HT1080 (cell line): ENCODE data around the gene MMP8. TPM values are rescaled to one million over a fixed set of nuclear protein-coding genes. Genes with fewer than 3 reads are reported as not detected.
A peak's percentile ranks its signal among the peaks of the same experiment; 100 is the strongest.
"Not testable (repeated sequence)": the region's sequence is repeated elsewhere in the genome, so short reads cannot be mapped to it uniquely, and the experiment has no call there.

Experiments
- DNase-seq: peaks from one replicate; pipeline ENCODE4 v3.0.0-alpha.2; 2015; ENCODE audit warnings: low read depth
- polyA plus RNA-seq, 2 experiments: library from polyadenylated mRNA; depleted of rRNA; stranded (reverse); fragments of >200 nt; gene quantifications; 2 replicates each; pipeline ENCODE4 v1.2.3, GENCODE V29; 2015
- total RNA-seq: library from RNA; depleted of rRNA; stranded (reverse); fragments of >200 nt; shearing (Covaris generic); gene quantifications from 2 replicates; pipeline ENCODE4 v1.2.3, GENCODE V29; 2014; rRNA removed

MMP8 gene, protein sequence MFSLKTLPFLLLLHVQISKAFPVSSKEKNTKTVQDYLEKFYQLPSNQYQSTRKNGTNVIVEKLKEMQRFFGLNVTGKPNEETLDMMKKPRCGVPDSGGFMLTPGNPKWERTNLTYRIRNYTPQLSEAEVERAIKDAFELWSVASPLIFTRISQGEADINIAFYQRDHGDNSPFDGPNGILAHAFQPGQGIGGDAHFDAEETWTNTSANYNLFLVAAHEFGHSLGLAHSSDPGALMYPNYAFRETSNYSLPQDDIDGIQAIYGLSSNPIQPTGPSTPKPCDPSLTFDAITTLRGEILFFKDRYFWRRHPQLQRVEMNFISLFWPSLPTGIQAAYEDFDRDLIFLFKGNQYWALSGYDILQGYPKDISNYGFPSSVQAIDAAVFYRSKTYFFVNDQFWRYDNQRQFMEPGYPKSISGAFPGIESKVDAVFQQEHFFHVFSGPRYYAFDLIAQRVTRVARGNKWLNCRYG
- total RNA-seq, result 0.10 and 0.37 TPM in 2 replicates
- 0.02 TPM in 1 of 2 replicates, not detected in the other for polyA plus RNA-seq (2015; cell fraction: cytosol; rRNA removed)
- polyA plus RNA-seq (2015; cell fraction: nucleus; rRNA removed), result 0.06 TPM in 1 of 2 replicates, not detected in the other

DNA sequence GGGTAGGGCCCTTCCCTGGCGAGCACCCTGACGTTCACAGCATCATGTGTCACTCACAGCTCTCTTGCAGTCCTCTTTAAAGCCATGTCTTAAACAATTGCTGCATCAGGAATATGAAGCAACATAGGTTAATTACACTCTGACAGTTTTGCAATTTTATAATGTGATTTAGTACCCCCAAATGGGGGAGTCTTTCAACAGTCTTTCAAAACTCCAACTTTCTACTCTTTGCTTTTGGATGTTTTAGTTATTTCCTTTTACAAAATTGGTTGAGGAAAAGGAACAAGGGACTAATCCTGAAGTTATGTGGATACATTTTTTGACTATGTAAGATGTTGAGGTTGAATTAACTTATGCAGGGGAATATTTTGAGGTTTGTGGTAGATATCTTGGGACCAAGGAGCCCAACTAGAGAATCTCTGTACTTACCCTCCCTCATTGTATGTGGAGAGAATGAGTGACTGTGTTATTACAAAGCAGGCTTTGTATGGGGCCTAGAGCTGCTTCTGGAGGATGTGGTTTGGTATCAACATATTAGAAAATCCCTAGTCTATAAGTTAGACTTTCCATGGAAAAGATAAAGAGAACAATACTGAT is at the start of gene MMP8:
MMP8 (minus strand) TSS at position 51 of the 597 bp plus-strand sequence. CDS start 99 bp downstream, outside the sequence.
- DNase-seq, result peak; percentile 74

DNA sequence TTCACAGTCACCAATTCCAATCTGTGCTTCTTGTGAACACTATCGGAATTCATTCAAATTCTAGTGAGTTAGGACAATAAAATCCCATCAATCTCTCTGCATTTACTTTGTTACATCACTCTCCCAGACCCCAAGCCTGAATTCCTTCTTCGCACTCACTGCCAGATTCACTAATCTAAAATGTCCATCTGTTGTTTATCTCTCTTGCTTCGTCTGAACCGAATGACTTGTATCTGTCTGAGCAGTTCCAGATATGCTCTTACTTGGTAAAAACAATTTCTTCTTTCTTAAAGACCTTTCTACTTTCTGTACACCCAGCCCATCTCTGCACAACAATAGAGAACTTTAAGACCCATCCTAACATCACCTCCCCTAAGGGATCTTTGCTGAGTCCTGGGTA is 48.6 kb upstream of the MMP8 start:
- no peak for DNase-seq

DNA sequence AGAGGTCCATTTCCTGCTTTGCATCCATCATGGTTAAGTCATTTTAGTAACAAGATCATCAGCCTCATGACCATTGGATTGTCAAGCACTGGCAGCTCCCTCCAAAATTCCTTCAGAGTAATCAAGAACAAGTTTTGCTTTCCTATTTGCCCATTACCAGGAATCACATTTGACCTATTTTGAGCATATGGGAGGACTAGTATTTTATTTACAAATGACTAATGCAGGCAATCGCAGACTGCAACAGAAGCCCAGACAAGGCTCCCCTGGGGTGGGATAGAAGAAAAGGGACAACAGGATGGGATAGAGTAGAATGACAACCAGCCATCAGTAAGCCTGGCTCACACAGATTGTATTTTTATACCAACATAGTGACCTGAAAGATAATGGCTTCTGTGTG is 46.6 kb upstream of the MMP8 start:
- no peak for DNase-seq

DNA sequence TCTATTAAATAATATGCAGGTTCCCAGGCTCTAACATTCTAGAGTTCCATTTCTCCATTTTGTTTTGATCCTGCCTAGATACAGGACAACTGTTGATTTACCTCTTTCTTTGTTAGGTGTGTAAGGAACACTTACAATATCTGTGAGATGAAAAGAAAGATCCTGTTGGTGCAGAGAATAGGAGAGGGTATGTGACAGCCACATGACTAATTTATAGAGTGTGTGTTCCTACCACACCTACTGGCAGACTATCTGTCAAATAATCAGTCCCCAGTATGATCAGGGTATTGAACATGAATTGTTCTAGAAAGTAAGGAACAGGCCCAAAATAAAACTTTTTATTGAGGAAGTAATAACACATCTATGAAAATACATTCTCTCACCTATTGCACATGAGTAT is 45.4 kb upstream of the MMP8 start:
- no peak for DNase-seq

DNA sequence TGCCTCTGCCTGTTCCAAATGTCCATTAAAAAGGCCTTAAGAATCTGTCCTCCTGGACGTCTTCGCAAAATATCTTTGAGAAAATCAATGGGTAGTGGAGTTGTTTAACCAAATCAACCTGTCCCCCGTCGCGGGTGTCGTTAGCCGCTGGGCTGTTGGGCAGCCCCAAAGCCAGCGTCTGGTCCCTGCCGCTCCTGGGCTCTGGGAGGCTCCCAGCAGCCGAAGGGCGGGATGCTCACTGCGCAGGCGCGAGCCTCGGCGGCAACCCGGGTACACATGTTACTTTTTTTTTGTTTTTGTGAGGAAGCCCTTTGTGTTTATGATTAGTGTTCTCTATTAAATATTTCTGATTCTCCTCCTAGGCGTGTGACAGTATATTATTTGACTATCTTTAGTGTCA is 43.0 kb upstream of the MMP8 start:
- DNase-seq, result no peak

DNA sequence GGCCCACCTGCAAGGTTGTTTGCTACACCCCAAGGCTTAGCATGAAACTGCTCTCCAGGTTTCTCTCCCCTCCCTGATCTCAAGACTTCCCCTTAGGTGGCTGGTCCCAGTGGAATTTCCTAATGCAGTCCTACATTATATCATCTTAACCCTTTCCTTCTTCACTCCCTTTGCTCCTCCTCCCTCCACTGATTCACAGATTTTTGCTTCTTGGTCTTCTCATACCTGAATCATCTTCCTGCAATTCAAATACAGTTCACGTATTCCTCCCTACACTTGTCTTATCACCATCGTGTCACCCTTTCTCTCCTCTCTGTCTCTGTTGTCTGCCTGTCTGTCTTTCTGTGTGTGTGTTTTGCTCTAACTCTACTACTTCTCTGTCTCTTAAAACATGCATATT is 38.7 kb upstream of the MMP8 start:
- DNase-seq, result peak; percentile 75

DNA sequence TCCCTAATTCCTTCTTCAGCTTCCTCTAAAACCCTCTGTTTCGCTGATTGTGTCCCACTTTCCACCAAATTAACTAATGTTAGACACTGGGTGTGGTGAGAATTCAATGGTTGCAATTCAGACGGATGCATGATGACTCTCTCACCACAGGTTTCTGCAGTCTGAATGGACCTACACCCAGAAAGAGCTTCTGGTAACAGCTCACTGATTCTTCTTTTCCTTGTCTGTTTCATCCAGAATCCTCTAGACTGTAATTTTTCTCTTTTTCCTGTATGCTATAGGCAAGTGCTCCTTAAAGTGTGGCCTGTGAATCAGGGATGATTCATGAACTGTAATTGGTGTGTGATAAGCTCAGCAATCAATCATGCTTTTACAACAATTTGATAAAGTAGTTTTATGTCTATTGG is 37.6 kb upstream of the MMP8 start:
- peak; percentile 83 for DNase-seq

DNA sequence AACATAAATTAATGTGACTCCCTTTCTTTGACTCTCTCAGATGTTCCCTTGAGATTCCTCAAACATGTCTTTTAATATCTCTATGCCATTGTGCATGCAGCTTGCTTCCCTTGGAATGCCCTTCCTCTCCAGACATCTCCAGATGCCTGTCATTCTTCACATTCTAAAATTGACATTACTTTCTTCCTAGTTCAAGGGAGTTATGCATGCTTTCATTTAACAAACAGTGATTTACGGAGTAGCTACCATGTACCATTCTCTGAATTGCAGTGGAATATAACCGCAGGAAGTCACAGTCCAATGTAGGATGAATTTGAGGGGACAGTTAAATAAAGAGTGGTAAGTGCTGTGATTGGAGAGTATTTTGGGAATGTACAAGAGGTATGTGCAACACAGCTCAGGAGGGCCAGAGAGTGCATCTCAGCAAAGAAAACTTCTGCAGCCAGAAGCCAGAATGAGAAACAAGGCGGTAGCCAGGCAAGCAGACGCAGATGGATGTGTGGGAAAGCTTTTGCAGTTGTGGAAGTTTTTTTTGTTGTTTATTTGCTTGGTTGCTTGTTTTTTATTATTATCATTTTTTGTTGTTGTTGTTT is 37.0 kb upstream of the MMP8 start:
- DNase-seq, result no peak

DNA sequence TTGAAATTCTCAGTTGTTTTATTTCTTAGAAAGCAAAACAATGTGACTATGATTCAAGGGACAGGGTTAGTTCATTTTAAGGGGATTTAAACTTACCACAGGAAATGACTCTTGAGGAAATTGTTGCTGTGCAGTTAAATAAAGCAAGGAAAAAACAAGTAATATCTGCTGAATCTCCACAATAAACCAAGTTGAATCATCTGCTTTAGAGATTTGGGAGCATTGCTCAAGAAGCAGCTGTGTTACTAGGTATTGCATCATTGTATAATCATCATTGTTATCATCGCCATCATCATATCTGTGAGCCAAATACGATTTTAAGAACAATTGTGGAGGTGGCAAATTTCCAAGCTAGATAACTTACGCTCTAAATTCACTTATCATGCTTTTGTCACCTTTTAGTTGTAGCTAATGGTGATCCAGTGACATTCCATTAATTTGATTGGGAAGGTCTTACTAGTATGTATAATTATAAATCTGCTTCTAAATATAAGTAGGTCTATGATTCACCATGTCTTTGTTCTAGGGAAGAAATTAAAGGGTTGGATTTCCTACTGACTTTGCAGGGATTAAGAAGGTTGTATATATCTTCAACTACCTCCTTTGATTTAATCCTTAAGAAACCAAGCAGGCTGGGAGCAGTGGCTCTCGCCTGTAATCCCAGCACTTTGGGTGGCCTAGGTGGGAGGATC is 35.7 kb upstream of the MMP8 start:
- DNase-seq, result peak; percentile 95

DNA sequence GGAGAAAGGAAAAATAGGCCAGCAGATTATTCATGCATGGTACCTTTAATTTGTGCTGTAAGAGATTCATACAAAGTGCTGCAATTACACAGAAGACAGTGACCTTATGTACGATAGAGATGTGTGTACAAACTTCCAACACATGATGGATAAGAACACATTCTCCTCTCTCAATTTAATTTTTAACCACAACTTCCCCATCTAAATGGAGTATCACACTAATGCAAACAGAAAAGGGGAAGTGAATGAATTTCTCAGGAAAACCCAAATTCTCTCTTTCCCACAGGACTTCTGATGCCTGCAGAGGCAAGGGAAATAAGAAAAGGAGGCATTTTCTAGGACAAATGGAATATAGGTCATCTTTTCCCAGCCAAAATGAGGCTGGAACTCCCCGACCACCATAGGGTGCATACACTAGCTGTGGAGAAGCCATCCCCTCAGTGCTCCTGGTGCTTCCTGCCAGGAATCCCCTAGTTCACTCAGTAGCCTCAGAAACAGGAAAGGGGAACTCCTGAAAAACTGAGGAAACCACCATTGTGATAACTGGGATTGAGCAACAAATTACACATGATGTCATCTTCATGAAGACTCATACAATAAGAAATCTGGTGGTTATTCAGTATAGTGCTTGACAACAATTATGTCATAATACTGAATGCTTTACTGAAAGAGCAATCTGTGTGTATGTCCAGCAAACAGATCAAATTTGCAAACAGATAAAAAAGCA is 33.2 kb upstream of the MMP8 start:
- DNase-seq, result peak; percentile 54

DNA sequence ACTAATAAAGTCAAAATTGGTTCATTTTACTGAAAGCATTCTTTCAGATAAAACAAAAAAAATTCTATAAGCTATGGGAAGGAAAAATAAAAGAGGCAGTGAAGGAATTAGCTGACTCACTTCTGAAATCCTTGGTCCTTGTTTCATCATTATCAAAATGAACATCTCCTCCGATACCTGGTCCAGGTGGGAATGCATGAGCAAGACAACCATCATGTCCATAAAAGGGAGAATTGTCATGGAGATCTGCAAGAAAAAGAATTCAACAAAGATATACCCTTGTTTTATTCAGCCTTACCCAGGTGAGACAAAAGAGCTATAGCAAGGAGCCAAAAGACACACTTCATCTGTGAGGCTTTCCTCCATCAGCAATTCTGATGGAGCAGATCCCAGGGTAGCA is 28.5 kb upstream of the MMP8 start:
- DNase-seq, result no peak

DNA sequence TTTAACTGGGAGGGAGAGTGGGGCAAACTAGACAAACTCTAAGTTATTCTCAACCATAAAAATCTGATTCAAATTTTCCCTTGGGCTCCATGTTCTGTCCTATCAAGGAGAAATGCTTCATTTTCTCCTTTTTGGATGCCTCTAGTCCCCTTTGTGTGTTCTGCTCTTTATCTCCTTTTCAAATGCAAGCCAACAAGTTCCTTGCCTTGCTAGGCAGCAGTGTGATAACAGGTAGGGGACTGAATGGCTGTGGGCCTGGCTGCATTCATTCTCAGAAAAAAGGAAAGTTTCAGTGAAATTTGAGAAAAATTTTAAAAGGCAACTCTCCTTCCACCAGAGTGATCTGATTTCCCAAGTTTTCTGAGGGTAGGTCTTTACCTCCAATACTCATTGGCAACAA is 26.9 kb upstream of the MMP8 start:
- no peak for DNase-seq

DNA sequence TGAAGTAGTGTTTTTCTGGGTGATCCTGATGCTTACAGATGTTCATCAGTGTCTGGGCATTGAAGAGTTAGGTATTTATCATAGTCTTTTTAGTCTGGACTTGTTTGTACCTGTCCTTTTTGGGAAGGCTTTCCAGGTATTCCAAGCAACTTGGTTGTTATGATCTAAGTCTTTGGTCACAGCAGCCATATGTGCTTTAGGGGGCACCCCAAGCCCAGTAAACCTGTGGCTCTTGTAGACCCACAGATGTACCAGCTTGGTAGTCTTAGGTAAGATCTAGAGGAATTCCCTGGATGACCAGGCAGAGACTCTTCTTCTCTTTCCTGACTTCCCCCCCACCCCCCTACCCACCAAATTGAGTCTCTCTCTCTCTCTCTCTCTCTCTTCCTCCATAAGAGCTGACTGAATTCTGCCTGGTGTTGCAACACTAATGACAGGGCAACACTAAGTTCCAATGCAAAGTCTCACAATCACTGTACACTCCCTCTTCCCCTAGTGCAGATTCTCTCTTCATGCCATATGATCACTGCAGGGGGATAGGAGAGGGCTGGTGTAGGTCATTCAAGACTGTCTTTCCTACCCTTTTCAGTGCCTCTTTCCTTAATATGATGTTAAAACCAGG is 24.5 kb upstream of the MMP8 start:
- no peak for DNase-seq

DNA sequence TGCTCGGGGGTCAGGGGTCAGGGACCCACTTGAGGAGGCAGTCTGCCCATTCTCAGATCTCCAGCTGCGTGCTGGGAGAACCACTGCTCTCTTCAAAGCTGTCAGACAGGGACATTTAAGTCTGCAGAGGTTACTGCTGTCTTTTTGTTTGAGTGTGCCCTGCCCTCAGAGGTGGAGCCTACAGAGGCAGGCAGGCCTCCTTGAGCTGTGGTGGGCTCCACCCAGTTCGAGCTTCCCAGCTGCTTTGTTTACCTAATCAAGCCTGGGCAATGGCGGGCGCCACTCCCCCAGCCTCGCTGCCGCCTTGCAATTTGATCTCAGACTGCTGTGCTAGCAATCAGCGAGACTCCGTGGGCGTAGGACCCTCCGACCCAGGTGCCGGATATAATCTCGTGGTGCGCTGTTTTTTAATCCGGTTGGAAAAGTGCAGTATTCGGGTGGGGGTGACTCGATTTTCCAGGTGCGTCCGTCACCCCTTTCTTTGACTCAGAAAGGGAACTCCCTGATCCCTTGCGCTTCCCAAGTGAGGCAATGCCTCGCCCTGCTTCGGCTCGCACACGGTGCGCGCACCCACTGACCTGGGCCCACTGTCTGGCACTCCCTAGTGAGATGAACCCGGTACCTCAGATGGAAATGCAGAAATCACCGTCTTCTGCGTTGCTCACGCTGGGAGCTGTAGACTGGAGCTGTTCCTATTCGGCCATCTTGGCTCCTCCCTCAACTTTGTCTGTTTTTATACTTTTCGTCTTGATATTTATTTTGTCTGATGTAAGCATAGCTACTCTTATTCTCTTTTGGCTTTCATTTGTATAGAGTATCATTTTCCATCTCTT is 22.2 kb upstream of the MMP8 start:
- not testable (repeated sequence) for DNase-seq

DNA sequence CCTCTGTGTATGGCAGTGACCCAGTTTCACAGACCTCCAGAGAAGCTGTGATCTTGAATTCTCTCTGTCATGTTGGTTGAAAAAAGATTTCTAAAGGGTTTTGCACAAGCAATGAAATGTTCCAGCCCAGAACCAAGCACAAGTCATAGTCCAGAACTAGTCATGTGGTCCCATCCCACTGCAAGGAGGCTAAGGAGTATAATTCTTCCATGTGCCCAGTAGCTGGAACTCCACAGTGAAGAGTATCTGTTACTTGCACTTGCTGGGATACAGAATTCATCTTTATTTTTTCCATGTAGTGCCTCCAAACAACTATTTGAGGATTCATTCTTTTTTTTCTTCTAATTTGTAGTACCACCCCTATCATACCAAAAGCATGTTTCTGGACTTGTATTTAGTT is 9.9 kb upstream of the MMP8 start:
- no peak for DNase-seq

DNA sequence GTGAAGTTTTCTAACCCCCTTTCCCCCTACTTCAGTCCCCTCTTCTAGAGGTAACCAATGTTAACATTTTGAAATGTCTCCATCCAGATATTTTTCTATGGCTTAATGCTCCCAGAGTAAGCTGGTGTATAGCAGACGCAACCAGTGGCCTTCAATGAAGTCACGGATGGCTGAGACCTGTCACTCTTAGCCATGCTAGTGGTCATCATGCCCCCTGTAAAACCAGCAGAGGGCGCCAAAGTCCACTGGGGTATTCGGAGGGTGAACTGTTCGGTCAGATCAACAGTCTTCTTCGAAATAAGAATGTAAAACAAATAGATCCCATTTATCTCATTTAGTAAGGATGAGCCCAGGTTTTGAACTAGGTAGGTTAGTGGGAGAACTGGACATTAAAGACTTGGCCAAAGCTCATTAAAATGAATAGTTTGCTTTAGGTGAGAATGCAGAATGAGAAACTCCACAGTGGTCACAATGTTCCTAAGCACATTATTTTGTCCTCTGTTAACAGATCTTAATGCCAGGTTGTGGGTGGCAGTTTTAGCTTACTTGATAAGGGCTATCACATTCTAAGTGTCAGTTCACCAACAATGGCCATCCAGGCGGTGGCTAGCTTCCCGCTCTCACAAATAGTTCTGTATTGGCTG is 8.6 kb upstream of the MMP8 start:
- DNase-seq, result peak; percentile 55

DNA sequence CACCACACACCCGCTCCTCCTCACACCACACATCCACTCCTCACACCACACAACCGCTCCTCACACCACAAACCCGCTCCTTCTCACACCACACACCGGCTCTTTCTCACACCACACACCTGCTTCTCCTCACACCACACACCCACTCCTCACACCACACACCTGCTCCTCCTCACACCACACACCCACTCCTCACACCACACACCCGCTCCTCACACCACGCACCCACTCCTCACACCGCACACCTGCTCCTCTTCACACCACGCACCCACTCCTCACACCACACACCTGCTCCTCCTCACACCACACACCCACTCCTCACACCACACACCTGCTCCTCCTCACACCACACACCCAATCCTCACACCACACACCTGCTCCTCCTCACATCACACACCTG is 6.2 kb upstream of the MMP8 start:
- DNase-seq, result not testable (repeated sequence)

DNA sequence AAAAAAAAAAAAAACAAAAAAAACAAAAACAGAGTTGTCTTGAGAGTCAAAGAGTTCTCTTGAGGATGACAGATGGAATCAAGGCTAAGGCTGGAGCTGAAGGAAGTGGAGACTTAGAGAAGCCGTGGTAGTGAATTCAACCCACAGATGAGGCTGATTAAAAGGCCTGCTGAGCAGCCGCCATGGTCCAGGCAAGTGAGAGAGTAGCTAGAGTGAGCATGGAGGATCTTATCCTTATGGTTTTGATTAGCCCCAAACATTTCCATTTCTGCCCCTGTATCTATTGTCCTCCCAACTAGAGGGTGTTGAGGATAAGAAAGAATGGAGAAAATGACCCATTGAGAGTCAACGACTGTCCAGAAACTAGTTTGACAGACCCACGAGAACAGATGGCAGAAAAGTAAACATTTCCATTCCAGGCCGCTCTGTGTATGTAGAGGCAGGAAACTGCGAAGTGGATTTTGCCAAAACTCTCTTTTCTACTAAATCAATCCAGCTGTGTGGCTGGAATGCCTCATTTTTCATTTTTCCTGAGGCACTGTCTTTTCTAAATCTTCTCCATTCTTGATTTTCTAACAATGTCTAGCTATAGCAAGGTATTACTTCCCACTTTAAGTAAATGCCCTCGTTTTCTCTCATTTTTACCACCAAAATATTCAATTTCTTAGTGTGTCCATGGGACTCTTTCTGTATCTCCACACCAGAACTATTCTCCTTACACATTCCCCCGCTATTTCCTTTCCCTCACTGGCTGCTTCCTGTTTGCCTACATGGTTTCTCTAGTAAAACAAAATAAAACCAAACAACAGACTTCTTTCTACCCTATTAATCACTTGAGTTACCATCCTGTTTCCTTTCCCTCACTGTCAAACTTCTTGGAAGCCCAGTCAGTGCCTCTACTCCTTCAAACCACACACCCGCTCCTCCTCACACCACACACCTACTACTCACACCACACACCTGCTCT is 5.4 kb upstream of the MMP8 start:
- peak; percentile 42 for DNase-seq
